Smooth muscle cell (in vitro differentiated cells): ENCODE measurements around the gene SPC24. TPM values are rescaled to one million over a fixed set of nuclear protein-coding genes. Genes with fewer than 3 reads are reported as not detected.

ENCODE experiments used
- DNase-seq: peaks from one replicate; lab custom pipeline; 2025; ENCODE audit not compliant: unreplicated experiment; lab: John Stamatoyannopoulos, UW
- H2AFZ ChIP-seq: fragments of 200-600 bp; sonication (generic); 2 replicates; pipeline ENCODE4 v1.6.0; 2016; ENCODE audit warnings: antibody characterized with exemption, low read depth, mild to moderate bottlenecking
- H3F3A ChIP-seq: fragments of 200-600 bp; sonication (generic); 2 replicates; pipeline ENCODE4 v1.6.0; 2017; ENCODE audit warnings: antibody characterized with exemption, low read depth
- H3K27ac ChIP-seq: fragments of 200-600 bp; sonication (generic); 2 replicates; pipeline ENCODE4 v1.5.1; 2016; ENCODE audit warnings: low read depth, mild to moderate bottlenecking
- H3K27me3 ChIP-seq: fragments of 200-600 bp; sonication (generic); 2 replicates; pipeline ENCODE4 v1.6.1; 2016; ENCODE audit warnings: low read depth, mild to moderate bottlenecking
- H3K36me3 ChIP-seq: fragments of 200-600 bp; sonication (generic); 2 replicates; pipeline ENCODE4 v1.5.1; 2016; ENCODE audit warnings: low read depth
- H3K4me1 ChIP-seq: fragments of 200-600 bp; sonication (generic); 2 replicates; pipeline ENCODE4 v1.5.1; 2016; ENCODE audit warnings: low read depth
- H3K4me2 ChIP-seq: fragments of 200-600 bp; sonication (generic); 2 replicates; pipeline ENCODE4 v1.6.0; 2016; ENCODE audit warnings: mild to moderate bottlenecking
- H3K4me3 ChIP-seq: fragments of 200-600 bp; sonication (generic); 2 replicates; pipeline ENCODE4 v1.5.1; 2016; ENCODE audit warnings: mild to moderate bottlenecking
- H3K79me2 ChIP-seq: fragments of 200-600 bp; sonication (generic); 2 replicates; pipeline ENCODE4 v1.6.0; 2016; ENCODE audit warnings: low read depth, mild to moderate bottlenecking
- H3K9ac ChIP-seq: fragments of 200-600 bp; sonication (generic); 2 replicates; pipeline ENCODE4 v1.6.0; 2016; ENCODE audit warnings: low read depth
- H3K9me3 ChIP-seq: fragments of 200-600 bp; sonication (generic); replicated peaks from 2 replicates; pipeline ENCODE4 v1.5.1; 2016; ENCODE audit warnings: low read depth
- H4K20me1 ChIP-seq: fragments of 200-600 bp; sonication (generic); 2 replicates; pipeline ENCODE4 v1.6.0; 2016; ENCODE audit warnings: low read depth
- CTCF ChIP-seq: fragments of 200-600 bp; sonication (generic); IDR thresholded peaks from 2 replicates; pipeline ENCODE4 v1.5.1; 2017; ENCODE audit warnings: borderline replicate concordance, mild to moderate bottlenecking, antibody characterized with exemption; ENCODE audit not compliant: insufficient read depth, poor library complexity, severe bottlenecking
- WGBS: methylation state at CpG from one replicate; pipeline ENCODE4 v1.1.7; 2016; ENCODE audit warnings: low lambda C conversion rate; 5-methylcytosine and 5-hydroxymethylcytosine counted together
- polyA plus RNA-seq: library from polyadenylated mRNA; unstranded; fragments of >200 nt; fragmentation: Nextera tagmentation; extraction: Ambion mirVana; gene quantifications from 2 replicates; pipeline ENCODE4 v1.2.1, GENCODE V29; 2016
- total RNA-seq: library from RNA; depleted of rRNA; stranded (reverse); fragments of >200 nt; gene quantifications from 2 replicates; pipeline ENCODE4 v1.2.3, GENCODE V29; 2014

SPC24 gene
- total and polyA plus RNA-seq, 2 experiments from 2014 or later = 7.6 to 9.7 TPM

DNA sequence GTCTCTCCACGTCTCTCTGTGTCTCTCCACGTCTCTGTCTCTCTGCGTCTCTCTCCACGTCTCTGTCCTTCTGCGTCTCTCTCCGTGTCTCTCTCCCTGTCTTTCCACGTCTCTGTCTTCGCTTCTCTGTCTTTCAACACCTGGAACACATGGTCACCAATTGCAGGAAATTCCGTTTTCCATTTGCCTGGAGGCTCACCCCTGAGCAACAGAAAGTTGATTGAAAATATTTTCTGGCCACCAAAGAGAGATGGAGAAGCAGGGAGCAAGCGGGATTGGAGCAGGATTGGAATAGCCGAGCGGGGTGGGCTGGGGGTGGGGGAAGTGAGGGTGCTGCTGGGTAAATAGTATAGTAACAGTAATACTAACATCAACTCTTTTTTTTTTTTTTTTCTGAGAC, 40.1 kb upstream of the SPC24 start:
- H3K27me3 ChIP-seq = no peaks in the 10 kb centered on the region
- DNase-seq = no peak
- no peak for TF ChIP-seq CTCF
- no peaks in the 10 kb centered on the region for H3K36me3 ChIP-seq
- H3K4me1 ChIP-seq = no peaks in the 10 kb centered on the region
- no peak overlapping the region for H3K9ac ChIP-seq
- H3K4me2 ChIP-seq = peak overlapping the region; percentile 93
- peaks cover 27% of the 10 kb centered on the region for H4K20me1 ChIP-seq
- no peak overlapping the region for H3K27ac ChIP-seq
- peak overlapping the region; percentile 15 for H3K4me3 ChIP-seq
- peaks cover 27% of the 10 kb centered on the region for H3K79me2 ChIP-seq
- H2AFZ ChIP-seq = no peak overlapping the region
- no peaks in the 10 kb centered on the region for H3K9me3 ChIP-seq
- 90% methylated on average over 12 of the region's 12 CpGs for WGBS
- H3F3A ChIP-seq = peaks cover 14% of the 10 kb centered on the region

DNA sequence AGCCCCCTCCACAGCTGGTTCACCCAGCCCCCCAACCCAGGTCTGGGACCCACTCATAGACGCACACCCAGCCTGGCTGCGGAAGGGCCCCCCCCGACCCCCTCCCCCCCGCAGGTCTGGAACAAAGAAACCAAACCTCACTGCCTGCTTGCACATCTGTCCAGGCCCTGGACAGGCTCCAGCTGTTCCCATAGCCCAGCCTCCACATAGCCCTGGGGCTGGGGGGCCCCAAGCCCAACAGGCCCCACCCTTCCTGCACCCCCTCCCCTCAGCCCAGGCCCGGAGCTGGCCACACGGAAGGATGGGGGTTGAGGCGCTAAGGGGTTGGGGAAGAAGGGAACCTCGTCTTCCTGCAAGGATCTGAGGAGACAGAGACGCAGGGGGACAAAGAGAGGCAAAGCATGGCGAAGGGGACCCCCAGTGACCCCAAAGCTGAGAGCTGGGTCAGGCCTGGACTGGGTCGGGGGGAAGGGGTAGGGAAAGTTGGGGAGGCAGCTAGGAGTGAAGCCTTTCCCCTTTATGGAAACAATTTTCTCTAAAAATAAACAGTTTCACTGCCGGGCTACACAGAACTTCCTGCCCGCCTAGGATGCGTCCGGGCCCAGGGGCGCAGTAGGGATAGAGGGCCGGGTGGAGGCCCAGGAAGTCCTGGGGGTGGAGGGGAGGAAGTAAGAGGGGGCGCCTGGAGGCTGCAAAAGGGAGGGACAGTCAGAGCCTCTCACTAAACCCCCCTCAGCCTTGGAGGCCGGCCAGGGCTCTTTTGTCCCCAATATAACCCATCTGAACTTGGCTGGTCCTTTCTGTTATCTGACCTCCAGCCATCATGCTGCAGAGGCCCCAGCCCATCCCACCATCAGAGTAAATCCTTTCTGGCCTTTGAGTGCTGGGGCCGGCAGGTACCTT, 39.3 kb upstream of the SPC24 start:
- no peak for DNase-seq
- Histone ChIP-seq H2AFZ (no peak overlapping the region), H4K20me1 (peaks cover 33% of the 10 kb centered on the region), H3K9me3 (no peaks in the 10 kb centered on the region), H3K27me3 (no peaks in the 10 kb centered on the region), H3F3A (peaks cover 19% of the 10 kb centered on the region), H3K79me2 (peaks cover 34% of the 10 kb centered on the region), H3K4me2 (peak overlapping the region; percentile 93), H3K9ac (no peak overlapping the region), H3K27ac (peak overlapping the region; percentile 12), H3K4me3 (peak overlapping the region; percentile 15), H3K36me3 (no peaks in the 10 kb centered on the region), H3K4me1 (no peaks in the 10 kb centered on the region)
- 64% methylated on average over 17 of the region's 20 CpGs for WGBS
- TF ChIP-seq CTCF = no peak

DNA sequence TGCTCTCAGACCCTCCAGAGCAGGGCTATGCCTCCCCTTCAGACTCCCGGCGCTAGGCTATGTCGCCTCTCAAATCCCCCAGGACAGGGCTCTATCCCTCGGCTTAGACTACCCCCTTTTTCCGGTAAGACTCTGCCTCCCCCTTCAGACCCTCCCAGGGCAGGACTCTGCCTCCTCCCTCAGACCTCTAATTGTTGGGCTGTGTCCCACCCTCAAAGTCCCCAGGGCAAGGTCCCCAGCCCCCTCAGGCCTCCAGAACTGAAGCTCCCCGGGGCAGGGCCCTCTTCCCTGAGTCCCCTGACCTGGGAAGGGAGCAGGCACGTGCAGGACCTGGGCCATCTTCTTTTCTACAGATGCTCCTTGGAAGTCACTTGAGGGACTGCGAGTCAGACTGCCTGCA, 38.6 kb upstream of the SPC24 start:
- H4K20me1 ChIP-seq = peaks cover 36% of the 10 kb centered on the region
- H3K79me2 ChIP-seq = peaks cover 36% of the 10 kb centered on the region
- no peaks in the 10 kb centered on the region for H3K4me1 ChIP-seq
- H3F3A ChIP-seq = peaks cover 19% of the 10 kb centered on the region
- no peaks in the 10 kb centered on the region for H3K9me3 ChIP-seq
- H3K4me3 ChIP-seq = no peak overlapping the region
- no peak overlapping the region for H3K9ac ChIP-seq
- no peak for TF ChIP-seq CTCF
- no peak overlapping the region for H3K27ac ChIP-seq
- H2AFZ ChIP-seq = no peak overlapping the region
- no peaks in the 10 kb centered on the region for H3K36me3 ChIP-seq
- no peak overlapping the region for H3K4me2 ChIP-seq
- DNase-seq = no peak
- H3K27me3 ChIP-seq = no peaks in the 10 kb centered on the region
- 94% methylated on average over 8 of the region's 8 CpGs for WGBS
